Heart left ventricle (tissue), 16 donors: Measurements from ENCODE around the gene EPB41L4B. TPM values are rescaled to one million over a fixed set of nuclear protein-coding genes. Genes with fewer than 3 reads are reported as not detected.
A peak's percentile ranks its signal among the peaks of the same experiment; 100 is the strongest.

ENCODE experiments used
- ATAC-seq, 4 donors: fragments of 200-7000 bp; cut with Tn5 transposase; one replicate each; pipeline ENCODE4 v1.9.1; 2020 to 2022; ENCODE audit warnings: moderate library complexity in 4 of 4, mild to moderate bottlenecking in 3 of 4, moderate number of reproducible peaks in 1 of 4
- DNase-seq, 5 donors: peaks; one replicate each; pipeline ENCODE4 v3.0.0-alpha.2; 2020
- H3K27ac ChIP-seq, 12 donors: fragments of 200-600 bp; sonication (generic) in 4 of 12; one replicate each; pipeline versions ENCODE4 v1.5.0 to v1.8.0; 2016 to 2022; ENCODE audit warnings: mild to moderate bottlenecking in 2 of 12
- H3K27me3 ChIP-seq, 9 donors: fragments of 200-600 bp; sonication (generic) in 2 of 9; one replicate each; pipeline versions ENCODE4 v1.5.1 to v1.8.0; 2016 to 2022; ENCODE audit warnings: mild to moderate bottlenecking in 3 of 9
- H3K36me3 ChIP-seq, 9 donors: fragments of 200-600 bp; sonication (generic) in 2 of 9; one replicate each; pipeline versions ENCODE4 v1.5.0 to v1.8.0; 2018 to 2022; ENCODE audit warnings: mild to moderate bottlenecking in 2 of 9
- H3K4me1 ChIP-seq, 12 donors: fragments of 200-600 bp; sonication (generic) in 4 of 12; one replicate each; pipeline versions ENCODE4 v1.5.0 to v1.8.0; 2016 to 2022; ENCODE audit warnings: mild to moderate bottlenecking in 3 of 12
- H3K4me3 ChIP-seq, 12 donors: fragments of 200-600 bp; sonication (generic) in 4 of 12; one replicate each; pipeline versions ENCODE4 v1.5.0 to v1.8.0; 2017 to 2022; ENCODE audit warnings: mild to moderate bottlenecking in 9 of 12, moderate library complexity in 4 of 12
- H3K9me3 ChIP-seq, 12 donors: fragments of 200-600 bp; sonication (generic) in 4 of 12; one replicate each; pipeline versions ENCODE4 v1.5.0 to v1.8.0; 2016 to 2022; ENCODE audit warnings: mild to moderate bottlenecking in 1 of 12
- CTCF ChIP-seq, 12 donors: fragments of 200-600 bp; sonication (generic) in 4 of 12; IDR thresholded peaks; one replicate each; pipeline versions ENCODE4 v1.5.0 to v1.8.0; 2018 to 2022; ENCODE audit warnings: antibody characterized with exemption in 12 of 12, mild to moderate bottlenecking in 5 of 12
- POLR2A ChIP-seq, 2 donors: fragments of 450-650 bp; IDR thresholded peaks; one replicate each; pipeline ENCODE4 v1.6.1; 2017; ENCODE audit warnings: antibody characterized with exemption in 2 of 2, mild to moderate bottlenecking in 2 of 2, moderate library complexity in 2 of 2
- WGBS, 4 donors: extraction: QIAGEN DNeasy Blood & Tissue Kit in 2 of 4; methylation state at CpG; one replicate each; pipeline versions ENCODE4 v1.1.5 to v1.1.7; 2013 to 2018; 5-methylcytosine and 5-hydroxymethylcytosine counted together
- intact Hi-C, 10 donors: fragments of 100-400 bp; cut with DNase I; formaldehyde crosslinking; loops; one replicate each; pipeline versions ENCODE4 v1.11.1 to v1.14.2; 2022
- polyA plus RNA-seq, 2 donors: library from polyadenylated mRNA; stranded (reverse); fragments of 200-250 nt; gene quantifications; one replicate each; pipeline ENCODE4 v1.2.3, GENCODE V29; 2013
- total RNA-seq, 9 donors: library from RNA; depleted of rRNA in 2 of 9; stranded (reverse); fragments of >200 nt in 2 of 9; fragmentation: NEBNext Ultra II Directional in 3 of 9; extraction: Animal tissue kit (Norgen Biotek cat#: 25700) in 3 of 9; gene quantifications; one replicate each; pipeline versions ENCODE4 v1.1.0 to v1.2.4, GENCODE V29; 2016 to 2023
- donor health status: ischemic (EF 13 %, LVEDD 7.1; RV severe dilation, severe dysfunction).
- donor health status: healthy with polysubstance abuse.
- donor health status: DM: no; HTN: yes; CAD: no.
- donor health status: DM: no; HTN: no; CAD: no.
- donor health status: ischemic (EF 25% LVEDD 6.9; RV normal size, moderate dysfunction).
- donor health status: ischemic (EF 25% LVEDD 5.7; RV mildly dilated, moderate dysfunction).
- donor health status: healthy.
- donor health status: DM: yes; HTN: yes; CAD: no.
- donor health status: ischemic (EF 35%, LVEDD 5.7; RV mildly dilated, moderate dysfunction).
- donor health status: nonischemic (EF 11% LVEDD 7.7; RV severe dilation, severe dysfunction).
- donor health status: DM: yes; HTN: yes; CAD: no.
- donor health status: PGD.
- donor health status: ischemic (EF 29% LVEDD 5.4; RV normal size, mild dysfunction).
- donor health status: nonischemic (EF 23%, LVEDD 6.1; RV moderate dilation, normal function).

The EPB41L4B gene
- total and polyA plus RNA-seq, 11 donors, result 0.71 to 16.5 (median 8.9) TPM

- peaks cover 0 to 49% (median 15%) of the 10 kb centered on the region in 12 donors for H3K4me1 ChIP-seq
- TF ChIP-seq CTCF (IDR thresholded peaks at IDR 0.05), result no peak
- no peak for TF ChIP-seq POLR2A (IDR thresholded peaks at IDR 0.05)
- peaks cover 0 to 51% (median 17%) of the 10 kb centered on the region in 9 donors for H3K27me3 ChIP-seq
- DNase-seq (no peak), ATAC-seq (no peak)
- intact Hi-C loops, result loop anchor here in 4 of 10 donors (2.0 to 5.0 kb wide), 4 partner anchors 51 to 427 kb away; no protein-coding TSS in a partner anchor
- WGBS, 4 donors, result 51 to 54% (median 53%) methylated on average over 13 of the region's 13 CpGs
- H3K4me3 ChIP-seq, result no peak overlapping the region
- peak overlapping the region in 2 of 12 donors; percentile 3 to 9 for H3K27ac ChIP-seq
- no peaks in the 10 kb centered on the region for H3K9me3 ChIP-seq
- H3K36me3 ChIP-seq, result no peaks in the 10 kb centered on the region
These were observed 2.7 kb downstream of the EPB41L4B start for GRCh38 chr9:109317979-109318741.

GRCh38 chr9:109317311-109317978 lies 3.4 kb downstream of the EPB41L4B start:
- WGBS, 4 donors, result 84 to 89% (median 85%) methylated on average over 13 of the region's 13 CpGs
- Histone ChIP-seq H3K27me3 (peaks cover 0 to 48% (median 17%) of the 10 kb centered on the region in 9 donors), H3K27ac (no peak overlapping the region), H3K4me3 (no peak overlapping the region), H3K9me3 (no peaks in the 10 kb centered on the region), H3K36me3 (no peaks in the 10 kb centered on the region), H3K4me1 (peaks cover 0 to 54% (median 16%) of the 10 kb centered on the region in 12 donors)
- TF ChIP-seq POLR2A (IDR thresholded peaks at IDR 0.05) (no peak), CTCF (IDR thresholded peaks at IDR 0.05) (no peak)
- intact Hi-C loops, result loop anchor here in 4 of 10 donors (2.0 to 5.0 kb wide), 4 partner anchors 50 to 427 kb away; no protein-coding TSS in a partner anchor
- DNase-seq (no peak), ATAC-seq (no peak)

- DNase-seq, result peak in 4 of 5 donors; percentile 69 to 87 (median 78)
- 32 to 70% (median 57%) methylated on average over 12 of the region's 12 CpGs for WGBS, 4 donors
- no peaks in the 10 kb centered on the region for H3K9me3 ChIP-seq
- TF ChIP-seq POLR2A (IDR thresholded peaks at IDR 0.05), result no peak
- TF ChIP-seq CTCF (IDR thresholded peaks at IDR 0.05), result no peak
- peak; percentile 77 to 85 (median 82) for ATAC-seq
- H3K36me3 ChIP-seq, result no peaks in the 10 kb centered on the region
- intact Hi-C loops, result loop anchor here in 4 of 10 donors (2.0 to 5.0 kb wide), 4 partner anchors 49 to 425 kb away; no protein-coding TSS in a partner anchor
- H3K4me3 ChIP-seq, result no peak overlapping the region
- H3K27me3 ChIP-seq, result peaks cover 0 to 40% (median 17%) of the 10 kb centered on the region in 9 donors
- peaks cover 0 to 66% (median 15%) of the 10 kb centered on the region in 12 donors for H3K4me1 ChIP-seq
- H3K27ac ChIP-seq, result peak overlapping the region in 10 of 12 donors; percentile 24 to 72 (median 48)
These were observed 4.6 kb downstream of the EPB41L4B start for GRCh38 chr9:109316207-109316640.
